ENCODE data around the gene VWA2.

Gene VWA2

DNA sequence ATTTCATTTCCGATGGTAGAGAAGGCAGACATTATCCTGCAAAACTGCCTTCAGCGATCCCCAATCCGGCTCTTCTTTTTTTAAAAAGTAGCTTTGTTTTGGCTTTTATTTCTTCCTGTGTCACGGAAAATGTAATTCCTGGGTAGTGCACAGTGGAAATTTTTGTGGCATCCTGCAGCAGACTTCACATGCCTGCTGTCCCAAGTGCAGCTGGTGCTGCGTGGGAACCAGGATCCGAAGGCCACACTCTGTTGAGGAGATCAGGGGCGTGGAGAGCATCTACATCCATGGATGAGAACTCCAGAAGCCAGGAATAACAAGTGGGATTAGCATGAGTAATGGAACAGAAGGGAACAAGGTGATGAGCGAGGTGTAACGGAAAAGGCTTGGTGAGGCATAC lies 4.6 kb downstream of the VWA2 start:
- Histone ChIP-seq H3K27me3 (ENCODE audit: control insufficient read depth in 5 of 5, insufficient read depth in 4 of 5, low read length in 5 of 5) (peaks cover 6 to 24% (median 17%) of the 10 kb centered on the region in 5 donors), H3K9me3 (ENCODE audit: control insufficient read depth in 5 of 5, low read length in 5 of 5) (no peaks in the 10 kb centered on the region), H3K27ac (ENCODE audit: low read depth, low read length) (no peak overlapping the region), H3K4me3 (ENCODE audit: low read depth in 1 of 5, low read length in 5 of 5) (no peak overlapping the region), H3K4me1 (ENCODE audit: control insufficient read depth in 5 of 5, insufficient read depth in 5 of 5, low read length in 5 of 5) (peaks cover 4 to 43% (median 11%) of the 10 kb centered on the region in 5 donors), H3K9ac (ENCODE audit: low read length in 5 of 5) (no peak overlapping the region), H3K36me3 (ENCODE audit: control insufficient read depth in 5 of 5, insufficient read depth in 5 of 5, low read length in 5 of 5) (no peaks in the 10 kb centered on the region)

DNA sequence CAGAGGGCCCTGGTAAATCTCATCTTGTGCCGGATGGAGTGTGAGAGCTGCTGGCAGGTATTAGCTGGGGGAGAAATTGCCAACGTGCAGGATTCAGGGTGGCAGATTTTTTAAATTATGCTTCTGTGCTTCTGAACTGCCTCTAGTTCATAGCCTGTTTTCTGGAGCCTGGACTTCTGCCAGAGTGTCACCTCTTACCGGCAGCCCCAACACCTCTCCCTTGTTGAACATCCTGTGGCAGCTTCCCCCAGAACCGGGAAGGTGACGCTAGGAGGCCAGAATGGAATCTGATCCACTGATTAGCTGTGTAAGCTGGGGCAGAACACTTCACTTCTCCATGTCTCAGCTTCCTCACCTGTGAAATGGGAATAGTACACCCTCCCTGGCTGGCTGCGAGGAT lies 5.1 kb downstream of the VWA2 start:
- Histone ChIP-seq H3K4me1 (ENCODE audit: control insufficient read depth in 5 of 5, insufficient read depth in 5 of 5, low read length in 5 of 5) (peaks cover 2 to 39% (median 7%) of the 10 kb centered on the region in 5 donors), H3K9me3 (ENCODE audit: control insufficient read depth in 5 of 5, low read length in 5 of 5) (no peaks in the 10 kb centered on the region), H3K27me3 (ENCODE audit: control insufficient read depth in 5 of 5, insufficient read depth in 4 of 5, low read length in 5 of 5) (peaks cover 6 to 24% (median 13%) of the 10 kb centered on the region in 5 donors), H3K9ac (ENCODE audit: low read length in 5 of 5) (no peak overlapping the region), H3K36me3 (ENCODE audit: control insufficient read depth in 5 of 5, insufficient read depth in 5 of 5, low read length in 5 of 5) (no peaks in the 10 kb centered on the region), H3K4me3 (ENCODE audit: low read depth in 1 of 5, low read length in 5 of 5) (no peak overlapping the region), H3K27ac (ENCODE audit: low read depth, low read length) (no peak overlapping the region)

DNA sequence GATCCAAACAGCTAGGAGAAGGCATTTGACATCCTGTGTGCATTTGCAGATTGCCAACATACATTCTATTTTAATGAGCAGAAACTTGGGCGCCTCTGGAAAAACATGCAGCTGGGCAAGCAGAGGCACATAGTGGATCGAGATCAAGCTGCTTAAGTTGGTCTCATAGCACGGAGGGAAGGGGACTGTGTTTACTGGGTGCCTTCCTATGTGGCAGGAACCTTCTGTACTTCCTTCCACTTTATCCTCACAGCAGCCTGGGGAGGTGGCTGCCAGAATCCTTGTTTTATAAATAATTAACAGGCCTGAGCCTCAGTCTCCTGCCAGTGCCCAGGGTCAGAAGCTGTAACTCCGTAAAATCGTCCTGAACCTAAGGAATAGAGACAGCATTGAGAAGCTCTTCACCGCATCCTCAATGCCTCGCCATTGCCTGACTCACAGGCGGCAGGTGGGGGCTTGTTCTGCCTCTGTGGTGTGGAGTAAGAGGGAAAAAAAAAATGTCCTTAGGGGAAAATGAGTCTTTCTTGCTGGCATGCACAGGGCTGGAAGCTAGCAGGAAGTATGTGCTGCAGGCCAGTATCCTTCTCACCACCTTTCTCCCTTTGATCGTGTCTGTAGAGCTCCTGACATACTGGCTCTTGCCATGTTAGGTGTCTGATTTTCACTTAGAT lies 6.2 kb downstream of the VWA2 start:
- H3K27ac ChIP-seq (ENCODE audit: low read depth, low read length) = no peak overlapping the region
- no peak overlapping the region for H3K9ac ChIP-seq (ENCODE audit: low read length in 5 of 5)
- no peak overlapping the region for H3K4me3 ChIP-seq (ENCODE audit: low read depth in 1 of 5, low read length in 5 of 5)
- no peaks in the 10 kb centered on the region for H3K9me3 ChIP-seq (ENCODE audit: control insufficient read depth in 5 of 5, low read length in 5 of 5)
- no peaks in the 10 kb centered on the region for H3K36me3 ChIP-seq (ENCODE audit: control insufficient read depth in 5 of 5, insufficient read depth in 5 of 5, low read length in 5 of 5)
- H3K4me1 ChIP-seq (ENCODE audit: control insufficient read depth in 5 of 5, insufficient read depth in 5 of 5, low read length in 5 of 5) = peaks cover 0 to 30% (median 2%) of the 10 kb centered on the region in 5 donors
- H3K27me3 ChIP-seq (ENCODE audit: control insufficient read depth in 5 of 5, insufficient read depth in 4 of 5, low read length in 5 of 5) = peaks cover 2 to 16% (median 9%) of the 10 kb centered on the region in 5 donors

DNA sequence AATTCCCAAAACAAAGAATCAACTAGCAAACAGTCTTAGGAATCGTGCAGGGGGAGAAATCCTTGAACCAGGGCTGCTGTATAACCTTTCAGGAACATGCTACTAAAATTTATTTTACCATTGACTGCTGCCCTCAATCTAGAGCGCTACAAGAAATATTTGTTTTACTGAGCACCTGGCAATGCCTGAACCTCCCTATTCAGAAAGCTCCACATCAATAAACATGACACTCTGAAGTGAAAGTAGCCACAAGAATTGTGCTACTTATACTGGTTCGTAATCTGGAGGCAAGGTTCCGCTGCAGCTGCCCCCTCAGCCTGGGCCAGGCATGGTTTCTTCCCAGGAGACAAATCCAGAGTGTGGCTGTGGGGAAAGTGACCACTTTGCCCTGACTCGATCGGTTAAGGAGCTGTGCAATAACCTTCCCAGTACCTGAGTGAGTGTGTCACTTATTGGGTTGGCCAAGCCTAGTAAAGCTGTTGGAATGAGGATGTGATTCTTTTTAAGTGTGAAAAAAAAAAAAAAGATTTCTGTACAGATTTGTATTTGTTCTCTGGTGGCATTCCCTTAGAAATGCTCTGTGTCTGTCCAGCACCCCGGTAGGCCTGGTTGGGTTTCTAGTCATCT lies 7.7 kb downstream of the VWA2 start:
- Histone ChIP-seq H3K36me3 (ENCODE audit: control insufficient read depth in 5 of 5, insufficient read depth in 5 of 5, low read length in 5 of 5) (no peaks in the 10 kb centered on the region), H3K27ac (ENCODE audit: low read depth, low read length) (no peak overlapping the region), H3K9ac (ENCODE audit: low read length in 5 of 5) (no peak overlapping the region)

DNA sequence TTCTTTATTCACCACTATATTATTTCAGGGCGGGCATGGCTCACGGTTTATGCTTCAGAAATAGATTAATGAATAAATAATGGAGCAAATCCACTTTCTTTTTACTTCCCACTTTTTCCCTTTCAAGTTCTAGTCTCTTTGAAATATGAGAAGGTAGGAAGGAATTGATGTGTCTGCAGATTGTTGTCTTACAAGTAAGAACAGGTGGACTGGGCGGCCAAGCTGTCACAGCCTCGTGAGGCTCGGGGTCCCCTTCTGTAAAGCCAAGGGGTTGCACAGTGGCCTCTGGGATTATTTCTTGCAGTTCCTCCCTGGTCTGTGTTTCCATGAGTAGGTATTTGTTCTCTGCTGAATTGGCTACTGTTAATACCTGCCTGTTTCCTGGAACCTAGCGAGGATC lies 11.2 kb downstream of the VWA2 start:
- H3K27me3 ChIP-seq (ENCODE audit: control insufficient read depth in 5 of 5, insufficient read depth in 4 of 5, low read length in 5 of 5) = no peaks in the 10 kb centered on the region
- H3K27ac ChIP-seq (ENCODE audit: low read depth, low read length) = no peak overlapping the region
- no peaks in the 10 kb centered on the region for H3K9me3 ChIP-seq (ENCODE audit: control insufficient read depth in 5 of 5, low read length in 5 of 5)
- H3K4me1 ChIP-seq (ENCODE audit: control insufficient read depth in 5 of 5, insufficient read depth in 5 of 5, low read length in 5 of 5) = peaks cover 0 to 5% (median 0%) of the 10 kb centered on the region in 5 donors
- H3K4me3 ChIP-seq (ENCODE audit: low read depth in 1 of 5, low read length in 5 of 5) = no peak overlapping the region
- H3K36me3 ChIP-seq (ENCODE audit: control insufficient read depth in 5 of 5, insufficient read depth in 5 of 5, low read length in 5 of 5) = no peaks in the 10 kb centered on the region
- H3K9ac ChIP-seq (ENCODE audit: low read length in 5 of 5) = no peak overlapping the region

More for the DNA sequence above, 7.7 kb downstream of the VWA2 start:
- Histone ChIP-seq H3K4me1 (ENCODE audit: control insufficient read depth in 5 of 5, insufficient read depth in 5 of 5, low read length in 5 of 5) (peaks cover 0 to 30% (median 2%) of the 10 kb centered on the region in 5 donors), H3K9me3 (ENCODE audit: control insufficient read depth in 5 of 5, low read length in 5 of 5) (no peaks in the 10 kb centered on the region), H3K4me3 (ENCODE audit: low read depth in 1 of 5, low read length in 5 of 5) (no peak overlapping the region), H3K27me3 (ENCODE audit: control insufficient read depth in 5 of 5, insufficient read depth in 4 of 5, low read length in 5 of 5) (peaks cover 0 to 12% (median 9%) of the 10 kb centered on the region in 5 donors)

DNA sequence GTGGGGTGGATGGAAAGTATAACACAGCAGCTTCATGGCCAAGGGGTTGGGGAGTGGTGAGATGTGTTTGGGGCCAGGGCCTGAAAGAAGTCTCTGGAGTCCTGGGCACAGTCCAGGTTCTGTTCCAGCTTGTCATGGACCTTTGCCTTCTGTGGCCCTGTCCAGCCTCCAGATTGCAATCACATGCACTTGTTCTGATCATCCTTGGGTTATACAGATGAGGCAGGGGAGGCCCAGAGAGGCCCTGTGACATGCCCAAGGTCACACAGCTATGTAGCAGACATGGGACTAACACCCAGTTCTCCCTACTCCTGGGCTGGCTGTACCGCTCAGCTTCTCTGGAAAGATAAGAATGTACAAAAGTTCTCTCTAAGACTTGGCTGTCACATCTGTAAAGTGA lies 11.7 kb downstream of the VWA2 start:
- Histone ChIP-seq H3K9ac (ENCODE audit: low read length in 5 of 5) (no peak overlapping the region), H3K27me3 (ENCODE audit: control insufficient read depth in 5 of 5, insufficient read depth in 4 of 5, low read length in 5 of 5) (no peaks in the 10 kb centered on the region), H3K4me1 (ENCODE audit: control insufficient read depth in 5 of 5, insufficient read depth in 5 of 5, low read length in 5 of 5) (peaks cover 0 to under 1% (median 0%) of the 10 kb centered on the region in 5 donors), H3K4me3 (ENCODE audit: low read depth in 1 of 5, low read length in 5 of 5) (no peak overlapping the region), H3K36me3 (ENCODE audit: control insufficient read depth in 5 of 5, insufficient read depth in 5 of 5, low read length in 5 of 5) (no peaks in the 10 kb centered on the region), H3K9me3 (ENCODE audit: control insufficient read depth in 5 of 5, low read length in 5 of 5) (no peaks in the 10 kb centered on the region), H3K27ac (ENCODE audit: low read depth, low read length) (no peak overlapping the region)

DNA sequence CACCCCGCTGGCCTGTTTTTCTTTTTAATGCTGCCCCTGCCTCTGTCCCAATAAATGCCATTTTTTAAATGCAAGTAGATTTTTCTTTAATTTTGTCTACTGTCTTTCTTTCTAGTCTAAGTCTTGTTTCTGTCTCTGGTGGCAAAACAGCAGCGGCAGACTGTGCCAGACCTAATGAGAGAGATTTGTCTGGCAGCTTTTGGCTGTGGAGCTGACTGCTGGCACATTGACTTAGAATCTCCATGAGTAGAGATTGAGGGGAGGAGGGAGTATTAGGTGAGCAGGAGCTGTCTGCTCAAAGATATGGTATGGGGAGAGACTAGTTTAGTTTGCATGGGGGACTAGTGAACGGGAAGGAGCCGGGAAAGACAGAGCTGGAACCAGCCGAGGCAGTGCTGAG lies 13.0 kb downstream of the VWA2 start:
- Histone ChIP-seq H3K4me3 (ENCODE audit: low read depth in 1 of 5, low read length in 5 of 5) (no peak overlapping the region), H3K27me3 (ENCODE audit: control insufficient read depth in 5 of 5, insufficient read depth in 4 of 5, low read length in 5 of 5) (no peaks in the 10 kb centered on the region), H3K4me1 (ENCODE audit: control insufficient read depth in 5 of 5, insufficient read depth in 5 of 5, low read length in 5 of 5) (no peaks in the 10 kb centered on the region), H3K36me3 (ENCODE audit: control insufficient read depth in 5 of 5, insufficient read depth in 5 of 5, low read length in 5 of 5) (no peaks in the 10 kb centered on the region), H3K9ac (ENCODE audit: low read length in 5 of 5) (no peak overlapping the region), H3K9me3 (ENCODE audit: control insufficient read depth in 5 of 5, low read length in 5 of 5) (no peaks in the 10 kb centered on the region), H3K27ac (ENCODE audit: low read depth, low read length) (no peak overlapping the region)

DNA sequence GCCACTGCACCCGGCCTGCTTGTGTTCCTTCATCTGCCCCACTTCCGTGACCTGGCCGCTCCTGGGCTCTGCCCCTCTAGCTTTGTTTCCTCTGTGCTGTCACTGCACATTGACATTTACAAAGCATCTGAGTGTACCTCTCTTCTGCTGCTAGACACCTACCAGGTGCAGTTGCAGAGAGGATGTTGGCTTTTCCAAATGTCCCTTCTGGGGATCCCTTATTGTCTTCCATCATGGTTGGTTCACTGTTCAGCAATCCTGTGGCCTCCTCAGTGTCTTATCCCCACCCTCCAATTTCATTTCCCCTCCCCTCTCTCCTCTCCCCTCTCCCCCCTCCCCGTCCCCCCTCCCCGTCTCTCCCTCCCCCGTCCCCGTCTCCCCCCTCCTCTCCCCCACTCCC lies 13.8 kb downstream of the VWA2 start:
- Histone ChIP-seq H3K9me3 (ENCODE audit: control insufficient read depth in 5 of 5, low read length in 5 of 5) (no peaks in the 10 kb centered on the region), H3K27ac (ENCODE audit: low read depth, low read length) (no peak overlapping the region), H3K9ac (ENCODE audit: low read length in 5 of 5) (no peak overlapping the region), H3K4me3 (ENCODE audit: low read depth in 1 of 5, low read length in 5 of 5) (no peak overlapping the region), H3K27me3 (ENCODE audit: control insufficient read depth in 5 of 5, insufficient read depth in 4 of 5, low read length in 5 of 5) (no peaks in the 10 kb centered on the region), H3K36me3 (ENCODE audit: control insufficient read depth in 5 of 5, insufficient read depth in 5 of 5, low read length in 5 of 5) (no peaks in the 10 kb centered on the region), H3K4me1 (ENCODE audit: control insufficient read depth in 5 of 5, insufficient read depth in 5 of 5, low read length in 5 of 5) (peaks cover 0 to 3% (median 1%) of the 10 kb centered on the region in 5 donors)

DNA sequence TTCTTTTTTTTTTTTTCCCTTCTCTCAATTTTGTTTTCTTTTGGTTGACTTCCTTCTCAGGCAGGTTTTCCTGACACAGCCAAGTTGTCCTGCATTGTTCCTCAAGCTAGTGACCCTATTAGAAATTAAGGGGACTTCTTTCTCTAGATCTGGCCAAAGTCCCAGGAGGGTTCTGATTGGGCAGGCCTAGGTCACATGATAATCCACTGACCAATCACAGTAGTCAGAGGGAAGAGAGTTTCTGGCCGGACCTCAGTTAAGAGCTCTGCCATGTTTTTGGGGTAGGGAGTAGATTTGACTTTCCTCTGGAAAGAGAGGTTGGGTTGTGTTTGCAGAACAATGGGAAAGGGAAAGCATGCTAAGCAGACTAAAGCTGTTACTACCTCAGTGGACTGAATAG lies 16.2 kb downstream of the VWA2 start:
- no peak overlapping the region for H3K4me3 ChIP-seq (ENCODE audit: low read depth in 1 of 5, low read length in 5 of 5)
- H3K9me3 ChIP-seq (ENCODE audit: control insufficient read depth in 5 of 5, low read length in 5 of 5) = no peaks in the 10 kb centered on the region
- no peak overlapping the region for H3K9ac ChIP-seq (ENCODE audit: low read length in 5 of 5)
- H3K4me1 ChIP-seq (ENCODE audit: control insufficient read depth in 5 of 5, insufficient read depth in 5 of 5, low read length in 5 of 5) = peaks cover 3 to 9% (median 6%) of the 10 kb centered on the region in 5 donors
- no peak overlapping the region for H3K27ac ChIP-seq (ENCODE audit: low read depth, low read length)
- H3K36me3 ChIP-seq (ENCODE audit: control insufficient read depth in 5 of 5, insufficient read depth in 5 of 5, low read length in 5 of 5) = no peaks in the 10 kb centered on the region
- H3K27me3 ChIP-seq (ENCODE audit: control insufficient read depth in 5 of 5, insufficient read depth in 4 of 5, low read length in 5 of 5) = no peaks in the 10 kb centered on the region

DNA sequence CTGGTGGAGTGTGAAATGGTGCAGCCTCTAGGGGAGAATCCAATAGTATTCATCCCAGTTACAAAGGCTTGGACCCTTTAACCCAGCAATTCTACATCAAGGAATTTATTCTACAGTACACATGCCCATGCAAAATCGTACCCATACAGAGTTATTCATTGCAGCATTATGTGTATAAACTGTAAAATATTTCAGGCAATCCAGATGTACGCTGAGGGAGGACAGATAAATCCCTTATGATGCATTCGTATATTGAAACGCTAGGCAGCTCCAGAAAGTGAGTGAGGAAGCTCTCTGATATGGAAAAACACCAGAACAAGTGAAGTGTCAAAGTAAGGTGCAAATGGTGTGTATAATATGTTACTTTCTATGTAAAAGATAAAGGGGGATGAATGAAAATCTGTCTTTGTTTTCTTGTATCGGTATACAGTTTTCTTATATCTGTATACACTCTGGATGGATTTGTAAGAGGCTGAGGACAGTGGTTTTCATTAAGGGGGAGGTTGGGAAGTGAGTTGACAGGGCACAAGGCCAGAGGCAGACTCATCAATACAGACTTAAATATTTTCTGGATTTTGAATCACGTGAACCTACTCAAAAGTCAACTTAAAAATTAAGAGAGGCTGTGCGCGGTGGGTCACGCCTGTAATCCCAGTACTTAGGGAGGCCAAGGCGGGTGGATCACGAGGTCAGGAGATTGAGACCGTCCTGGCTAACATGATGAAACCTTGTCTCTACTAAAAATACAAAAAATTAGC lies 17.1 kb downstream of the VWA2 start:
- Histone ChIP-seq H3K36me3 (ENCODE audit: control insufficient read depth in 5 of 5, insufficient read depth in 5 of 5, low read length in 5 of 5) (no peaks in the 10 kb centered on the region), H3K27ac (ENCODE audit: low read depth, low read length) (no peak overlapping the region), H3K9ac (ENCODE audit: low read length in 5 of 5) (no peak overlapping the region)

More for the DNA sequence above, 17.1 kb downstream of the VWA2 start:
- H3K4me1 ChIP-seq (ENCODE audit: control insufficient read depth in 5 of 5, insufficient read depth in 5 of 5, low read length in 5 of 5) = peaks cover 3 to 16% (median 12%) of the 10 kb centered on the region in 5 donors
- H3K9me3 ChIP-seq (ENCODE audit: control insufficient read depth in 5 of 5, low read length in 5 of 5) = no peaks in the 10 kb centered on the region
- no peaks in the 10 kb centered on the region for H3K27me3 ChIP-seq (ENCODE audit: control insufficient read depth in 5 of 5, insufficient read depth in 4 of 5, low read length in 5 of 5)
- H3K4me3 ChIP-seq (ENCODE audit: low read depth in 1 of 5, low read length in 5 of 5) = no peak overlapping the region
